SJSA1 (cell line): ENCODE data around the gene PDIA2. TPM values are rescaled to one million over a fixed set of nuclear protein-coding genes. Genes with fewer than 3 reads are reported as not detected.
"Not testable (repeated sequence)": the region's sequence is repeated elsewhere in the genome, so short reads cannot be mapped to it uniquely, and the experiment has no call there.

ENCODE experiments used
- DNase-seq, 2 experiments: peaks; one replicate each; pipeline ENCODE4 v3.0.0-alpha.2; 2015 to 2020; ENCODE audit warnings: low spot score in 2 of 2, low read depth in 1 of 2
- H3K27ac ChIP-seq: fragments of 250-450 bp; sonication (Bioruptor Pico); 2 replicates; pipeline ENCODE4 v1.5.1; 2020; ENCODE audit warnings: mild to moderate bottlenecking, moderate library complexity
- H3K27me3 ChIP-seq: fragments of 250-450 bp; sonication (Bioruptor Pico); replicated peaks from 2 replicates; pipeline ENCODE4 v1.5.1; 2020; ENCODE audit warnings: mild to moderate bottlenecking, moderate library complexity
- H3K36me3 ChIP-seq: fragments of 250-450 bp; sonication (Bioruptor Pico); 2 replicates; pipeline ENCODE4 v1.5.1; 2020; ENCODE audit warnings: mild to moderate bottlenecking
- H3K4me1 ChIP-seq: fragments of 250-450 bp; sonication (Bioruptor Pico); replicated peaks from 2 replicates; pipeline ENCODE4 v1.6.1; 2021; ENCODE audit warnings: mild to moderate bottlenecking
- H3K4me3 ChIP-seq: fragments of 250-450 bp; sonication (Bioruptor Pico); 2 replicates; pipeline ENCODE4 v1.5.1; 2020; ENCODE audit warnings: mild to moderate bottlenecking
- H3K9me3 ChIP-seq: fragments of 250-450 bp; sonication (Bioruptor Pico); replicated peaks from 2 replicates; pipeline ENCODE4 v1.5.1; 2020; ENCODE audit warnings: mild to moderate bottlenecking
- total RNA-seq: library from RNA; depleted of rRNA; stranded (reverse); fragments of >200 nt; shearing (Covaris generic); gene quantifications from 2 replicates; pipeline ENCODE4 v1.2.3, GENCODE V29; 2014

The PDIA2 gene
- total RNA-seq, 1 experiment from 2014 or later = not detected

DNA sequence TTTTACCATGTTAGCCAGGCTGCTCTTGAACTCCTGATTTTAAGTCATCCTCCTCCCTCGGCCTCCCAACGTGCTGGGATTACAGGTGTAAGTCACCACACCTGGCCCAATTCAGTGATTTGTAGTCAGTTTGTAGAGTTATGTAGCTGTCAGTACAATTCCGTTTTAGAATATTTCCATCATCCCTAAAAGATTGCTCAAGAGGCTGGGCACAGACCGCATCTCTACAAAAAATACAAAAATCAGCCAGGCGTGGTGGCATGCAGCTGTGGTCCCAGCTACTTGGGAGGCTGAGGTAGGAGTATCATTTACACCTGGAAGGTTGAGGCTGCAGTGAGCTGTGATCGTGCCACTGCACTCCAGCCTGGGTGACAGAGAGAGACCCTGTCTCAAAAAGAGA is 27.8 kb upstream of the PDIA2 start:
- Histone ChIP-seq H3K27me3 (no peaks in the 10 kb centered on the region), H3K27ac (no peak overlapping the region), H3K4me1 (no peaks in the 10 kb centered on the region), H3K9me3 (no peaks in the 10 kb centered on the region), H3K36me3 (peaks cover 12% of the 10 kb centered on the region), H3K4me3 (no peak overlapping the region)
- DNase-seq = no peak

DNA sequence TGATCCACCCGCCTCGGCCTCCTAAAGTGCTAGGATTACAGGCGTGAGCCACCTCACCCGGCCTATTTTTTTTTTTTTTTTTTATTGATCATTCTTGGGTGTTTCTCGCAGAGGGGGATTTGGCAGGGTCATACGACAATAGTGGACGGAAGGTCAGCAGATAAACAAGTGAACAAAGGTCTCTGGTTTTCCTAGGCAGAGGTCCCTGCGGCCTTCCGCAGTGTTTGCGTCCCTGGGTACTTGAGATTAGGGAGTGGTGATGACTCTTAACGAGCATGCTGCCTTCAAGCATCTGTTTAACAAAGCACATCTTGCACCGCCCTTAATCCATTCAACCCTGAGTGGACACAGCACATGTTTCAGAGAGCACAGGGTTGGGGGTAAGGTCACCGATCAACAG is 24.9 kb upstream of the PDIA2 start:
- DNase-seq, H3K4me3 ChIP-seq, H3K36me3 ChIP-seq, H3K4me1 ChIP-seq, H3K27ac ChIP-seq, H3K9me3 ChIP-seq, H3K27me3 ChIP-seq: not testable (repeated sequence)

DNA sequence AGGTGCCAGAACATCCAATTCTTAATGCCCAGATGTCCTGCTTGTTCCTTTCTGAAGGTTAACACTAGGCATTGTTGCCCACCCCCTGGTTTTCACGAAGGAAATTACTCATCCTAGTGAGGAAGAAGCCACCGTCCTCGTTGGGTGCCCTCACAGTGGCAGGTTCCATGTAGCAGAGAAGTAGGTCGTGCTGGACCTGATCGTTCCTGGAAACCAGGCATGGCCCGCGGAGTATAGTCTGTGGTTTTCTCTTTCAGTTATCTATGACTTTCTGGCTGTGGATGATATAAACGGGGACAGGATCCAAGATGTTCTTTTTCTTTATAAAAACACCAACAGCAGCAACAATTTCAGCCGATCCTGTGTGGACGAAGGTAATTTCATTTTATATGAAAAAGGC is 23.7 kb upstream of the PDIA2 start:
- Histone ChIP-seq H3K27ac (no peak overlapping the region), H3K4me1 (no peaks in the 10 kb centered on the region), H3K4me3 (no peak overlapping the region), H3K36me3 (peaks cover 10% of the 10 kb centered on the region), H3K27me3 (no peaks in the 10 kb centered on the region), H3K9me3 (no peaks in the 10 kb centered on the region)
- DNase-seq = no peak

DNA sequence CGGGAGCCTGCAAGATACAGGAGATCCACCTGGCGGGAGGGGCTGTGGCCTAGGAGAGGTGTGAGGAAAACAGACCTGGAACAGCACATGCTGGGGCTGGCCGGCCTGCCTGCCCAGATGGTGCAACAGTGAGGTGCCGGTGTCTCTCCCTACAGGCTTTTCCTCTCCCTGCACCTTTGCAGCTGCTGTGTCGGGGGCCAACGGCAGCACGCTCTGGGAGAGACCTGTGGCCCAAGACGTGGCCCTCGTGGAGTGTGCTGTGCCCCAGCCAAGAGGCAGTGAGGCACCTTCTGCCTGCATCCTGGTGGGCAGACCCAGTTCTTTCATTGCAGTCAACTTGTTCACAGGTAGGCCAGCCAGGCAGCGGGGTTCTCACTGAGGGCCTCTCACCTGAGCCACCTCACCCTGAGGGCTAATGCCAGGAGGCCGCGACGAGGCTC is 23.1 kb upstream of the PDIA2 start:
- no peaks in the 10 kb centered on the region for H3K27me3 ChIP-seq
- no peaks in the 10 kb centered on the region for H3K4me1 ChIP-seq
- H3K27ac ChIP-seq = no peak overlapping the region
- peaks cover 13% of the 10 kb centered on the region for H3K36me3 ChIP-seq
- H3K9me3 ChIP-seq = no peaks in the 10 kb centered on the region
- DNase-seq = no peak
- H3K4me3 ChIP-seq = no peak overlapping the region

DNA sequence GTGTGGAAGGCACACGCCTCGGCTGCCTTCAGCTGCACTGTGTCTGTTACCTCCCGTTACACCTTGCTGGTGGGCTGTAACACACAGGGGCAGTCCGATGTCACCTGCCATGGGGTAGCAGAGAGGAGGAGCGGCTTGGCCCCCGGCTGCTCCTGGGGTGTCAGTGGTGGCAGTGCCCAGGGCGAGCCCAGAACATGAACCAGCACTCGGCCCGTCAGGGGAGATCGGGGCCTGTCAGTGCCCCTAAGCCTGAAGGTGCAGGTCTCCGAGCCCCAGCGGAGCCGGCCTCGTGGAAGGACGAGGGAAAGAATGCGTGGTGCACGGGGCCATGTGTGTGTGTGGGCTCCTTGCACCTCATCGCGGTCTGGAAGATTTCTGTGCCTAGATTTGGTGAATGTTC is 22.6 kb upstream of the PDIA2 start:
- H3K27me3 ChIP-seq = no peaks in the 10 kb centered on the region
- DNase-seq = no peak
- H3K4me3 ChIP-seq = no peak overlapping the region
- no peak overlapping the region for H3K27ac ChIP-seq
- peaks cover 13% of the 10 kb centered on the region for H3K36me3 ChIP-seq
- H3K9me3 ChIP-seq = no peaks in the 10 kb centered on the region
- no peaks in the 10 kb centered on the region for H3K4me1 ChIP-seq

DNA sequence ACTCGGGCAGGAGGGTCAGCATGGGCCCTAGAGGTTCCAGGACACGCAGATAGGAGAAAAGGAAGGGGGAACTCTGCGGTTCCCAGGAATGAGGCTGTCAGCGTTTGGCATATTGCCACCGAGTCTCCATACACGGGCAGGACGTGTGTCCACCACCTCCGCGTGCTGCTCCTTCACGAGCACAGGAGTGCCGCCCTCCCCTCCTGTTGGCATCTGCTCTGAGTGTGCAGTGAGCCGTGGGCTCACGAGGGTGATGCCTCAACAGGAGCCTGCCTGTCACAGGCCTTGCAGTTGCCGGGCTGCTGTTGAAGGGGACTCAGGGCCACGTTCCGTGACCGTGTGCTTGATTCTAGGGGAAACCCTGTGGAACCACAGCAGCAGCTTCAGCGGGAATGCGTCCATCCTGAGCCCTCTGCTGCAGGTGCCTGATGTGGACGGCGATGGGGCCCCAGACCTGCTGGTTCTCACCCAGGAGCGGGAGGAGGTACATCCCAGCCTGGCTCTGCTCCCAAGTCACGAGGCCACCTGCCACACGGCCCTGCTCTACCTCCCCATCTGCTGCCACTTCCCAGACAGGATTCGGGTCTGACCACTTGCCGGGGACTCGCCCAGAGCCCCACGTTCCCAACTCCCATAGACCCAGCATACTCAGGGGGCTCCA is 21.8 kb upstream of the PDIA2 start:
- no peak overlapping the region for H3K27ac ChIP-seq
- H3K36me3 ChIP-seq = peaks cover 9% of the 10 kb centered on the region
- H3K4me1 ChIP-seq = no peaks in the 10 kb centered on the region
- no peak for DNase-seq
- H3K27me3 ChIP-seq = no peaks in the 10 kb centered on the region
- H3K4me3 ChIP-seq = no peak overlapping the region
- no peaks in the 10 kb centered on the region for H3K9me3 ChIP-seq

DNA sequence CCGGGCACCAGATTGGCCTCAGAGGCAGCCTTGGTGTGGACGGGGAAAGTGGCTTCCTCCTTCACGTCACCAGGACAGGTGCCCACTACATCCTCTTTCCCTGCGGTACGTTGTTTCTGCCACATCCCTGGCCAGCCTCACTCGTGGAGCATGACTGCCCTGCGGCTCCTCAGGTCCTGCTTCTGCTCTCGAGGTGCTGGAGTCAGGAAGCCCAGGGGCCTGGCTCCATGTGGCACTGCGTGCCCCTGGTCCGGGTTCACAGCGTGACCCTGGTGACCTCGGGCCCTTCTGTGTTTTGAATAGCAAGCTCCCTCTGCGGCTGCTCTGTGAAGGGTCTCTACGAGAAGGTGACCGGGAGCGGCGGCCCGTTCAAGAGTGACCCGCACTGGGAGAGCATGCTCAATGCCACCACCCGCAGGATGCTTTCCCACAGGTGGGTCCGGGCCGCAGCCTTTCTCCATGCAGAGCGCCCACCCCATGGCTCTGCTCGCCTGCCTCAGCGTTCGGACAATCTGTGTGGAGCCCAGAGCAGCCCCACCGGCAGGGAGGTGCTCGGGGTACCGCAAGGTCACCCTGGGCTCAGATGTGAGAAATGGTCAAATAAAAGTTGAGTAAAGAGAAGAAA is 20.7 kb upstream of the PDIA2 start:
- H3K27me3 ChIP-seq = no peaks in the 10 kb centered on the region
- no peaks in the 10 kb centered on the region for H3K9me3 ChIP-seq
- peak in 1 of 2 experiments; percentile 45 for DNase-seq
- no peak overlapping the region for H3K4me3 ChIP-seq
- H3K4me1 ChIP-seq = no peaks in the 10 kb centered on the region
- peaks cover 7% of the 10 kb centered on the region for H3K36me3 ChIP-seq
- no peak overlapping the region for H3K27ac ChIP-seq

DNA sequence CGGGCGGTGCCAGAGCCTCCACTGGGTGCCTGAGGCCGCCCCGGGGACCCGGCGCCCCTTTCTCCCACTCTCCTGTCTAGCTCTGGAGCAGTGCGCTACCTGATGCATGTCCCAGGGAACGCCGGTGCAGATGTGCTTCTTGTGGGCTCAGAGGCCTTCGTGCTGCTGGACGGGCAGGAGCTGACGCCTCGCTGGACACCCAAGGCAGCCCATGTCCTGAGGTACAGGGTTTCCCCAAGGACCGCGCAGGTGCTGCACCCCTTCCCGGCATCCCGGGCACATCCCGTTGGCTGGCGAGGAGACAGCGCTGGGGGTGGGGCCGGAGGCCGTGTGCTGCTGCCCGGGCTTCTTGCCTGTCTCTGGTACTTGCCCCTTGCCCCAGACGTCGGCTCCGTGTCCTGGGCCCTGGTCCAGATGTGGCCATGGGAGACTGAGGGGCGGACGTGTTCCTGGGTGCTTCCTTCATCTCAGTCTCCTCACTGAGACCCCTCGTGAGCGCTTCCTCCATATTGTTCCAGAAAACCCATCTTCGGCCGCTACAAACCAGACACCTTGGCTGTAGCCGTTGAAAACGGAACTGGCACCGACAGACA is 19.7 kb upstream of the PDIA2 start:
- Histone ChIP-seq H3K4me1 (no peaks in the 10 kb centered on the region), H3K27me3 (no peaks in the 10 kb centered on the region), H3K9me3 (no peaks in the 10 kb centered on the region), H3K4me3 (no peak overlapping the region), H3K36me3 (peaks cover 7% of the 10 kb centered on the region), H3K27ac (no peak overlapping the region)
- DNase-seq = no peak

DNA sequence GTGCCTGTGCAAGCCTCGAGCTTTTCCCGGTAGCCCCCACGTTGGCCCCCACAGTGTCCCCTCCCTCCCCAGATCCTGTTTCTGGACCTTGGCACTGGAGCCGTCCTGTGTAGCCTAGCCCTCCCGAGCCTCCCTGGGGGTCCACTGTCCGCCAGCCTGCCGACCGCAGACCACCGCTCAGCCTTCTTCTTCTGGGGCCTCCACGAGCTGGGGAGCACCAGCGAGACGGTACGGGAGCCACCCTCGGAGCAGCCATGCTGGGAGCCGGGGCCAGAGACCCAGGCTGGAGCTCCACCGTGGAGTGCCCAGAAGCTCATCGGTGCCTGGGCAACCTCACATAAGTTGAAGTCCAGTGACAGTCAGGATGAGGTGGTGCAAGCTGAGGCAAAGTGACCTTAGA is 19.0 kb upstream of the PDIA2 start:
- Histone ChIP-seq H3K27ac (no peak overlapping the region), H3K36me3 (peaks cover 7% of the 10 kb centered on the region), H3K27me3 (no peaks in the 10 kb centered on the region), H3K4me1 (no peaks in the 10 kb centered on the region), H3K4me3 (no peak overlapping the region), H3K9me3 (no peaks in the 10 kb centered on the region)
- no peak for DNase-seq

DNA sequence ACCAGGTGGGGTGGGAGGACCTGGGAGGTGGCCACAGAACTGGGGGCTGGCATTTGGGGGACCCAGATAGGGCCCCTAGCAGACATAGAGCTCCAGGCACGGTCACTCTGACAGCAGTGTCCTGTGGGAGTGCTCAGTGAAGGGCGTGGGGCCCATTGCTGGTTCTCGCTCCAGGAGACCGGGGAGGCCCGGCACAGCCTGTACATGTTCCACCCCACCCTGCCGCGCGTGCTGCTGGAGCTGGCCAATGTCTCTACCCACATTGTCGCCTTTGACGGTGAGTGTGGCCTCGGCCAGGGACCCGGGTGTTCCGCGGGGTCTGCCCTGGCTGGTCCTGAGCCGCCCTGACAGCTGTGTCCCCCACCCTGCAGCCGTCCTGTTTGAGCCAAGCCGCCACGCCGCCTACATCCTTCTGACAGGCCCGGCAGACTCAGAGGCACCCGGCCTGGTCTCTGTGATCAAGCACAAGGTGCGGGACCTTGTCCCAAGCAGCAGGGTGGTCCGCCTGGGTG is 18.5 kb upstream of the PDIA2 start:
- peaks cover 7% of the 10 kb centered on the region for H3K36me3 ChIP-seq
- no peak for DNase-seq
- H3K9me3 ChIP-seq = no peaks in the 10 kb centered on the region
- no peaks in the 10 kb centered on the region for H3K27me3 ChIP-seq
- no peak overlapping the region for H3K27ac ChIP-seq
- H3K4me3 ChIP-seq = no peak overlapping the region
- H3K4me1 ChIP-seq = no peaks in the 10 kb centered on the region

DNA sequence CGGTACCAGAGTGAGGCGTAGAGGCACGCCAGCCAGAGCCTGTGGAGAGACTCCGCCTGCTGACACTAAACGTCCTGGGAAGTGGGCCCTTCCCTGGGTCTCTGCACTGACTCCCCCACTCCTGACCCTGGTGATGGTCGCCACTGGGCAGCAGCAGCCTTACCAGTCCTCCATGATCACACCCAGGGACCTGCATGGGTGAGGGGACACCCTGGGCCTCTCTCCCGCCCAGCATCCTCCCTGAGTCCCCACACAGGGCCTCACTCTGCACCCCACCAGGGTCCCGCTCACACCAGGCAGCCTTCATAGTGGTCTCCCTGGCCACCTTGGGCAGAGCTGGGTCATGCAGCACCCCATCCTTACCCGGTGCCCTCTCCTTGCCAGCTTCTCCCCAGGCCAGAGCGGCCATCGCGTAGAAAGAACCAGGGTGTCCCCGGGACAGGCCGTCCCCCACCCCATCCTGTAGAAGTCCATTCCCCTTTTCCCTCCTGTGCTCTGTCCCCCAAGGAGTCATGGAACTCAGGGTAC is 17.9 kb upstream of the PDIA2 start:
- Histone ChIP-seq H3K27me3 (no peaks in the 10 kb centered on the region), H3K36me3 (peaks cover 5% of the 10 kb centered on the region), H3K4me1 (no peaks in the 10 kb centered on the region), H3K4me3 (no peak overlapping the region), H3K27ac (no peak overlapping the region), H3K9me3 (no peaks in the 10 kb centered on the region)
- no peak for DNase-seq

DNA sequence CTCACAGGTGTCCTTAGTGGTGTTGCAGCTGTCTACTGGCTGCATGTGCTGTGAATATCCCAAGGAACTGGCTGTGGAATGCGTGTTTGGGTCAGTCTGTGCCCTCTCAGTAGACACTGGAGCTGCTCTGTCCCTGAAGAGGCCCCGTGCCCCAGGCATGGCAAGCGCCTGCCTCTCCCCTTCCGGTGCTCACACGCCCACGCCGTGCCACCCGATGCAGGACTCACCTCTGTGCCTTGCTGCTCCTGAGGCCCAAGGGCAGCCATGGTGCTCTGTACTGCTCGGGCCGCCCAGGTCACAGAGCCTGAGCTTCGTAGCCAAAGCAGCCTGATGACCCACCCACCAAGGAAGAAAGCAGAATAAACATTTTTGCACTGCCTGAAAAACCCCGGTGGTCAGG is 17.3 kb upstream of the PDIA2 start:
- no peak for DNase-seq
- H3K9me3 ChIP-seq = no peaks in the 10 kb centered on the region
- H3K36me3 ChIP-seq = peaks cover 4% of the 10 kb centered on the region; the same call in 1 of the 2 replicates
- H3K4me3 ChIP-seq = no peak overlapping the region
- no peaks in the 10 kb centered on the region for H3K27me3 ChIP-seq
- no peak overlapping the region for H3K27ac ChIP-seq
- no peaks in the 10 kb centered on the region for H3K4me1 ChIP-seq

DNA sequence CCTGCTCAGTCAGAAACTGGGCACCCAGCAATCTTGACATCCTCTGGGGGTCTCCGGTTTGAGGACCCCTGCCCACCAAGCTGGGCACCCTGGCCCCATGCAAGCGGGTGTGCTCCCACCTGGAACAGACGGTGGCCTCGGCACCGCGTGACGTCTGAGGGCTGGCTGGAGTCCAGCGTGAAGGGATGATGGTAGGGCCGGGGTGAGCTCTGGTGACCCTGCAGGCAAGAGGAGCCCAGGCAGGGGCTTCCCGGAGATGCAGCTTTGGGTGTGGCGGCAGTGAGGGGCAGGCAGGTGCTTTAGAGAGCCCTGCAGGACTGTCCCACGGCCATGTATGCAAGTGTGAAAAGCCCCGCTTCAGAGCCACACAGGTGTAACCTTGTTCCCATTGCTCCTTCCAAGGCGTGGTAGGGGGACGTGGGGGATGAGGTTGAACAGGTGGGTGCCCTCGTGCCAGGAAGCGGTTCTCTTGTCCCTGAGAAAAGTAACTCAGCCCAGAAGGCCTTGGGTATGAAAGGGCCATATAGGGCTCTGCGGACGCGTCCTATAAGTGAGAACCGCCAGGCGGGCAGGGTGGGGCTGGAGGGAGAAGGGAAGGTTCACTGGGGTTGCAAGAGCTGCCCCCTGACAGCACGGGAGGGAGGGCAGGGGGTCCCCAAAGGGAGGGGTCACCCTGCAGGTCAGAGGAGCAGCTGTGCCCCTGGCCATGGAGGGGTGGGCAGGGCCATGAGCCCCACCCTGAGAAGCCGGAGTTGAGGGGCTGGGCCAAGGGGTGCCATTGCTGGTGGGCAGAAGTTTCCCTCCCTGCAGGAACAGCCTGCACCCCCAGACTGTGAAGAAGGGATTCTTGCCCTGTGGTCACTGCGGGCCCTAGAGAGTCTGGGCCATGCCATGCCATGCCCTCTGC is 16.5 kb upstream of the PDIA2 start:
- Histone ChIP-seq H3K4me1 (no peaks in the 10 kb centered on the region), H3K9me3 (no peaks in the 10 kb centered on the region), H3K36me3 (peaks cover 4% of the 10 kb centered on the region; the same call in 1 of the 2 replicates), H3K4me3 (no peak overlapping the region), H3K27me3 (no peaks in the 10 kb centered on the region), H3K27ac (no peak overlapping the region)
- DNase-seq = no peak
